BLaER1 (cell line): Measurements from ENCODE around the gene SLC22A5.

Source experiments
- H3K27ac ChIP-seq: shearing (Covaris generic); formaldehyde crosslinking; 2 replicates; pipeline ENCODE4 v1.8.1; 2022
- H3K27me3 ChIP-seq: shearing (Covaris generic); formaldehyde crosslinking; 2 replicates; pipeline ENCODE4 v1.8.1; 2022
- H3K36me3 ChIP-seq: shearing (Covaris generic); formaldehyde crosslinking; 2 replicates; pipeline ENCODE4 v1.8.1; 2022
- H3K4me1 ChIP-seq: shearing (Covaris generic); formaldehyde crosslinking; 2 replicates; pipeline ENCODE4 v1.8.1; 2022
- H3K4me2 ChIP-seq: shearing (Covaris generic); formaldehyde crosslinking; 2 replicates; pipeline ENCODE4 v1.8.1; 2022
- H3K4me3 ChIP-seq: shearing (Covaris generic); formaldehyde crosslinking; 2 replicates; pipeline ENCODE4 v1.8.1; 2022
- H3K9ac ChIP-seq: shearing (Covaris generic); formaldehyde crosslinking; 2 replicates; pipeline ENCODE4 v1.8.1; 2022
- H3K9me3 ChIP-seq: shearing (Covaris generic); formaldehyde crosslinking; 2 replicates; pipeline ENCODE4 v1.8.1; 2022
- H4K20me1 ChIP-seq: shearing (Covaris generic); formaldehyde crosslinking; 2 replicates; pipeline ENCODE4 v1.8.1; 2022
- Cebpa-rat ChIP-seq: shearing (Covaris generic); IDR thresholded peaks from 2 replicates; pipeline ENCODE4 v1.8.1; 2022

Gene SLC22A5

GRCh38 chr5:132364319-132364718 lies 5.2 kb upstream of the SLC22A5 start:
- no peaks in the 10 kb centered on the region for H4K20me1 ChIP-seq
- H3K27me3 ChIP-seq: no peaks in the 10 kb centered on the region
- H3K36me3 ChIP-seq: no peaks in the 10 kb centered on the region
- H3K4me3 ChIP-seq: no peak overlapping the region
- H3K9me3 ChIP-seq: no peaks in the 10 kb centered on the region
- no peak overlapping the region for H3K4me2 ChIP-seq
- no peak overlapping the region for H3K27ac ChIP-seq
- peaks cover 5% of the 10 kb centered on the region for H3K4me1 ChIP-seq
- no peak overlapping the region for H3K9ac ChIP-seq
- TF ChIP-seq Cebpa-rat: peak; percentile 61; the same call in 1 of the 2 replicates

- H3K27me3 ChIP-seq: no peaks in the 10 kb centered on the region
- no peak overlapping the region for H3K4me2 ChIP-seq
- TF ChIP-seq Cebpa-rat: no peak
- H3K4me1 ChIP-seq: peaks cover 10% of the 10 kb centered on the region
- no peak overlapping the region for H3K9ac ChIP-seq
- H3K4me3 ChIP-seq: no peak overlapping the region
- no peak overlapping the region for H3K27ac ChIP-seq
- no peaks in the 10 kb centered on the region for H3K9me3 ChIP-seq
- H4K20me1 ChIP-seq: no peaks in the 10 kb centered on the region
- no peaks in the 10 kb centered on the region for H3K36me3 ChIP-seq
Observed at GRCh38 chr5:132365213-132365612, 4.3 kb upstream of the SLC22A5 start.

GRCh38 chr5:132368186-132368585 lies 1.3 kb upstream of the SLC22A5 start:
- Histone ChIP-seq H3K4me3 (no peak overlapping the region), H3K36me3 (no peaks in the 10 kb centered on the region), H3K9me3 (no peaks in the 10 kb centered on the region), H3K9ac (no peak overlapping the region), H3K27me3 (no peaks in the 10 kb centered on the region), H3K4me2 (no peak overlapping the region), H3K4me1 (peaks cover 30% of the 10 kb centered on the region), H4K20me1 (no peaks in the 10 kb centered on the region), H3K27ac (no peak overlapping the region)
- no peak for TF ChIP-seq Cebpa-rat

- H3K4me3 ChIP-seq: peak overlapping the region; percentile 75
- H3K36me3 ChIP-seq: no peaks in the 10 kb centered on the region
- H4K20me1 ChIP-seq: no peaks in the 10 kb centered on the region
- peaks cover 30% of the 10 kb centered on the region for H3K4me1 ChIP-seq
- no peak for TF ChIP-seq Cebpa-rat
- H3K27me3 ChIP-seq: no peaks in the 10 kb centered on the region
- no peaks in the 10 kb centered on the region for H3K9me3 ChIP-seq
- peak overlapping the region; percentile 79 for H3K9ac ChIP-seq
- peak overlapping the region; percentile 50 for H3K27ac ChIP-seq
- H3K4me2 ChIP-seq: peak overlapping the region; percentile 97
Observed at GRCh38 chr5:132369007-132369473, 470 bp upstream of the SLC22A5 start.

- Histone ChIP-seq H3K4me1 (peaks cover 30% of the 10 kb centered on the region), H3K27ac (peak overlapping the region; percentile 50), H3K4me3 (peak overlapping the region; percentile 75), H3K27me3 (no peaks in the 10 kb centered on the region), H4K20me1 (no peaks in the 10 kb centered on the region; the same call in 1 of the 2 replicates), H3K36me3 (no peaks in the 10 kb centered on the region), H3K9me3 (no peaks in the 10 kb centered on the region), H3K9ac (peak overlapping the region; percentile 79), H3K4me2 (peak overlapping the region; percentile 97)
- no peak for TF ChIP-seq Cebpa-rat
Observed at GRCh38 chr5:132370181-132370970, 866 bp downstream of the SLC22A5 start.

- H3K27ac ChIP-seq: no peak overlapping the region
- H4K20me1 ChIP-seq: no peaks in the 10 kb centered on the region; the same call in 1 of the 2 replicates
- H3K27me3 ChIP-seq: no peaks in the 10 kb centered on the region
- no peaks in the 10 kb centered on the region for H3K36me3 ChIP-seq
- H3K9me3 ChIP-seq: no peaks in the 10 kb centered on the region
- peak overlapping the region; percentile 97 for H3K4me2 ChIP-seq
- TF ChIP-seq Cebpa-rat: no peak
- H3K9ac ChIP-seq: no peak overlapping the region
- no peak overlapping the region for H3K4me3 ChIP-seq
- peaks cover 30% of the 10 kb centered on the region for H3K4me1 ChIP-seq
Observed at GRCh38 chr5:132370971-132371602, 1.6 kb downstream of the SLC22A5 start.

GRCh38 chr5:132371603-132371994 lies 2.1 kb downstream of the SLC22A5 start:
- no peak for TF ChIP-seq Cebpa-rat
- Histone ChIP-seq H3K9me3 (no peaks in the 10 kb centered on the region), H3K4me1 (peaks cover 30% of the 10 kb centered on the region), H3K36me3 (no peaks in the 10 kb centered on the region), H3K27ac (no peak overlapping the region), H3K4me3 (no peak overlapping the region), H3K9ac (no peak overlapping the region), H3K27me3 (no peaks in the 10 kb centered on the region), H3K4me2 (peak overlapping the region; percentile 29), H4K20me1 (no peaks in the 10 kb centered on the region; the same call in 1 of the 2 replicates)

- no peaks in the 10 kb centered on the region for H3K27me3 ChIP-seq
- H3K4me3 ChIP-seq: no peak overlapping the region
- H4K20me1 ChIP-seq: no peaks in the 10 kb centered on the region; the same call in 1 of the 2 replicates
- peak overlapping the region; percentile 29 for H3K4me2 ChIP-seq
- no peak overlapping the region for H3K27ac ChIP-seq
- TF ChIP-seq Cebpa-rat: no peak
- no peaks in the 10 kb centered on the region for H3K36me3 ChIP-seq
- peaks cover 30% of the 10 kb centered on the region for H3K4me1 ChIP-seq
- H3K9me3 ChIP-seq: no peaks in the 10 kb centered on the region
- no peak overlapping the region for H3K9ac ChIP-seq
Observed at GRCh38 chr5:132372127-132372526, 2.6 kb downstream of the SLC22A5 start.

- TF ChIP-seq Cebpa-rat: no peak
- no peak overlapping the region for H3K27ac ChIP-seq
- no peaks in the 10 kb centered on the region; the same call in 1 of the 2 replicates for H4K20me1 ChIP-seq
Observed at GRCh38 chr5:132372542-132372941, 3.0 kb downstream of the SLC22A5 start.

GRCh38 chr5:132375957-132376356 lies 6.4 kb downstream of the SLC22A5 start:
- peaks cover 8% of the 10 kb centered on the region; the same call in 1 of the 2 replicates for H4K20me1 ChIP-seq
- H3K27me3 ChIP-seq: no peaks in the 10 kb centered on the region
- no peak overlapping the region for H3K9ac ChIP-seq
- H3K36me3 ChIP-seq: peaks cover 14% of the 10 kb centered on the region; the same call in 1 of the 2 replicates
- no peak overlapping the region for H3K4me3 ChIP-seq
- peaks cover 16% of the 10 kb centered on the region for H3K4me1 ChIP-seq
- TF ChIP-seq Cebpa-rat: no peak
- no peak overlapping the region for H3K4me2 ChIP-seq
- H3K27ac ChIP-seq: no peak overlapping the region
- H3K9me3 ChIP-seq: no peaks in the 10 kb centered on the region

More at GRCh38 chr5:132372542-132372941, 3.0 kb downstream of the SLC22A5 start:
- no peaks in the 10 kb centered on the region for H3K27me3 ChIP-seq
- H3K4me1 ChIP-seq: peaks cover 30% of the 10 kb centered on the region
- no peak overlapping the region for H3K9ac ChIP-seq
- no peaks in the 10 kb centered on the region for H3K36me3 ChIP-seq
- H3K9me3 ChIP-seq: no peaks in the 10 kb centered on the region
- no peak overlapping the region for H3K4me3 ChIP-seq
- peak overlapping the region; percentile 29; the same call in 1 of the 2 replicates for H3K4me2 ChIP-seq
